Suppressor macrophage treated with lipopolysaccharide for 1 hour (primary cell): Measurements from ENCODE around the gene SUSD2.
A peak's percentile ranks its signal among the peaks of the same experiment; 100 is the strongest.
"Not testable (repeated sequence)": the region's sequence is repeated elsewhere in the genome, so short reads cannot be mapped to it uniquely, and the experiment has no call there.

Source experiments
- DNase-seq, 3 donors: peaks; one replicate each; pipeline ENCODE4 v3.0.0-alpha.2; 2020 to 2022

The SUSD2 gene

GRCh38 chr22:24181088-24181995 is at the start of gene SUSD2:
TSS of gene SUSD2 (plus strand) at chr22:24181487. CDS start at chr22:24181520, 33 bp downstream.
- DNase-seq, result no peak

GRCh38 chr22:24133187-24133965 is 47.9 kb upstream of the SUSD2 start:
- DNase-seq, result peak in 2 of 3 donors; percentile 21 to 32

GRCh38 chr22:24134090-24134846 is 47.0 kb upstream of the SUSD2 start:
- peak; percentile 65 to 69 (median 68) for DNase-seq

- DNase-seq, result not testable (repeated sequence)
Measured at GRCh38 chr22:24136533-24136932, 44.8 kb upstream of the SUSD2 start.

- DNase-seq, result no peak
Measured at GRCh38 chr22:24137595-24137994, 43.7 kb upstream of the SUSD2 start.

GRCh38 chr22:24138649-24139420 is 42.5 kb upstream of the SUSD2 start:
- DNase-seq, result no peak

GRCh38 chr22:24140357-24140756 is 40.9 kb upstream of the SUSD2 start:
- DNase-seq, result peak; percentile 62 to 73 (median 71)

- DNase-seq, result no peak
Measured at GRCh38 chr22:24141586-24141985, 39.7 kb upstream of the SUSD2 start.

GRCh38 chr22:24142241-24142640 is 39.0 kb upstream of the SUSD2 start:
- no peak for DNase-seq

- no peak for DNase-seq
Measured at GRCh38 chr22:24142831-24143230, 38.5 kb upstream of the SUSD2 start.

GRCh38 chr22:24144056-24144777 is 37.1 kb upstream of the SUSD2 start:
- no peak for DNase-seq

GRCh38 chr22:24144778-24145085 is 36.6 kb upstream of the SUSD2 start:
- DNase-seq, result no peak

- peak in 1 of 3 donors; percentile 41 for DNase-seq
Measured at GRCh38 chr22:24145446-24146193, 35.7 kb upstream of the SUSD2 start.

- DNase-seq, result peak; percentile 50 to 70 (median 65)
Measured at GRCh38 chr22:24146194-24146616, 35.1 kb upstream of the SUSD2 start.

GRCh38 chr22:24146791-24147353 is 34.4 kb upstream of the SUSD2 start:
- peak in 1 of 3 donors; percentile 27 for DNase-seq

GRCh38 chr22:24147666-24148065 is 33.6 kb upstream of the SUSD2 start:
- DNase-seq, result no peak

- DNase-seq, result peak in 2 of 3 donors; percentile 33 to 40
Measured at GRCh38 chr22:24148266-24149197, 32.8 kb upstream of the SUSD2 start.

GRCh38 chr22:24149198-24149590 is 32.1 kb upstream of the SUSD2 start:
- no peak for DNase-seq

- DNase-seq, result peak in 1 of 3 donors; percentile 24
Measured at GRCh38 chr22:24153353-24153752, 27.9 kb upstream of the SUSD2 start.
